GM19239 (cell line): Measurements from ENCODE around the gene CHRNA5.
A peak's percentile ranks its signal among the peaks of the same experiment; 100 is the strongest.

ENCODE experiments used
- DNase-seq: peaks from one replicate; pipeline ENCODE4 v3.0.0; 2011; ENCODE audit warnings: low spot score; ENCODE audit not compliant: insufficient read length
- FAIRE-seq: peaks from 2 replicates; lab custom pipeline; 2011; peaks lifted over from hg19 to GRCh38; lab: Jason Lieb, UNC

Gene CHRNA5

DNA sequence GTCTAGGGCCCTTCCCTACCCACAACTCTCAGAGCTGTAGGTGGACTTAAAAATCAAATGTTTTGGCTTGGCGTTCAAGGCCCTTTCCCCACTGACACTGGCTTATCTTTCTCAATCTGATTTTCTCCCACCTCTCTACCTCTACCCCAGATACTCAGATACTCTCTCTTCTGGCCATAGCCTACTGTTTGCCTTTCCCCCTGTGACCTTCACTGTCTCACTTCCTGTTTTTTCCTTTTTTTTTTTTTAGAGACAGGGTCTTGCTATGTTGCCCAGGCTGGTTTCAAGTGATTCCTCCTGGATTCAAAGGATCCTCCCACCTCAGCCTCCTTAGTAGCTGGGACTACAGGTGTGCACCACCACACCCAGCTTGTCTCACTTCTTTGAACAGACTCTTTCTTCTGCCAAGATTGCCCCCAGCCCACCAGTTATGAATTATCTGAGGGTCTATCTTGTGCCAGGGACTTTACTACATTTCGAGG is 71.1 kb downstream of the CHRNA5 start:
- FAIRE-seq: no peak
- DNase-seq: no peak

DNA sequence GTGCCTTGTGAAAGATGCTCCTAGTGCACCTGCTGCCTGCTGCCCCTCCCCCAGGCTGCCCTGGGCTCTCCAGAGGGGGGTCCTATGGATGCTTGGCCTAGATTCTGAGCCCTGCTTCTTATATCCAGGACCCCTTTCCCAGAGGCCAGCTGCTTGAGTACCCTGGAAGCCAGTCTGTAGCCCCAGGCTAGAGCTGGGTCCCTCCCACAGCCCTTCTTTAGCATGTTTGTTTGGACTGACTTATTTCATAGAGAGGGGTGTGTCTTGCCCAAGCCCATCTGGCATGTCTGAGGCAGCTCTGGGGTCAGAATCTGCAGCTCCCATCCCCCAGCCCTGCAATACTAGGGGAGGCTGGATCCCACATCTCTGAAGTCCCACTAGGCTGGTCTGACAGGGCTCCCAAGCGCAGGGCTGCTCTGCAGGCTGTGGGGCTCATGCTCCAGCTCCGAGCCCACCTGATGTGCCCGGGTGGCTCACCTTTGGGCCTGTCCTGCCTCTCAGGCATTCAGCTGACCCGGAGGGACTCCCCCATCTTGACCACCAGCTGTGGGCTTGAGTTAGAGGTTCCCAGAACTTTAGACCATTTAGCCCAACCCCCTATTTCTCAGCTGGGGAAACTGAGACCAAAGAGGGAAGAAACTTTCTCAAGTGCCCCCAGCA is 72.6 kb downstream of the CHRNA5 start:
- DNase-seq: no peak
- no peak for FAIRE-seq

DNA sequence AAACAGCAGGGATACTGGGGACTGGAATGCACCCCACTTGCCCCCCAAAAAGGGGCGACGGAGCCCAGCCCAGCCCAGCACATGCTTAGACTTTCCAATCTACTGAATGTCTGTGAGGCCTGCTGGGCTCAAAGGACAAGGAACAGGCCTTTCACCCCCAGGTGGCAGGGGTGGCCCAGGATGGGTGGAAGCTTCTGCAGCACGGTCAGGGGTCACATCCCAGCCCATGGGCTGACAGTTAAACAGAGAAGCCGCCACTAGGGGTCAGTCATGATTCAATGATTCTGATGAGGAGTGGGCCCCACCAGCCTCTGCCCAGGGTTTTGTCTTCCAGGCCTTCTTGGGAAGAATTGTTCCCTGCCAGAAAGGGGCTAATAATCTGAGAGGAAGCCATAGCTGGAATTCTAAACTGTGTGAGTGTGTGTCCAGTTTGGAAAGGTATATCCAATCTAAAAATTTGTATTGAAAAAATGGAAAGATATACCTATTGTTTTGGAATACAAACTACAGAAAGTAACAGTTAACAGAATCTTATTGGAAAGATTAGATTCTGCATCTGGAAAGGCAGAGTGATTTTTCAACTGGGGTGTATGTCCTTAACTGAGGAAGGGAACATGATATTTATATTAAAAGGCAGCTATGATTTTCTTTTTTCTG is 73.5 kb downstream of the CHRNA5 start:
- DNase-seq: peak; percentile 74
- FAIRE-seq: peak; percentile 65

DNA sequence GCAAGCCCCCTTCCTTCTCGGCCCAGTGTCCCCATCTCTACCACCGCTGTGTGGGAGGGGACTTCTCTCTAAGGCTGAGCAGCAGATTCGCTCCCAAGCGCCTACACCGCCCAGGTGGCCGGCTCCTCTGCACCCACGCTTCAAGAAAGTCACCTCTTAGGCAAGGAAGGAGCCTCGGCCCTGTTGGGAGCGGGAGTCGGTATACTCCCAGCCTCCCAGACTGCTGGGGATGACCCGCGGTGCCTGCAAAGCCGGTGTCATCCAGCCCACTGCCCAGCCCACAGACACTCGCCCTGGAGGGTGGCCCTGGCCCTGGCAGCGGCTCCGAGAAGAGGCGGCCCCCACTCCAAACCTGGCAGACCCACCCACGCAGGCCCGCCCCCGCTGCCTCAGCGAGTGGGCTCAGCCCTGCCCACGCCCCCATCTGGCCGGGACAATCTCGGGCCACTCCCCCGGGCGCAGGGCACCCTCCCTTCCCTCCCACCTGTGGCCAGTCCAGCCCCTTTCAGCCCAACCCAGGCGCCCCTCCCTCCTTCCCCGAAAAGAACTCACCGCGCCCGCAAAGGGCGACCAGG is 75.3 kb downstream of the CHRNA5 start:
- FAIRE-seq: no peak

DNA sequence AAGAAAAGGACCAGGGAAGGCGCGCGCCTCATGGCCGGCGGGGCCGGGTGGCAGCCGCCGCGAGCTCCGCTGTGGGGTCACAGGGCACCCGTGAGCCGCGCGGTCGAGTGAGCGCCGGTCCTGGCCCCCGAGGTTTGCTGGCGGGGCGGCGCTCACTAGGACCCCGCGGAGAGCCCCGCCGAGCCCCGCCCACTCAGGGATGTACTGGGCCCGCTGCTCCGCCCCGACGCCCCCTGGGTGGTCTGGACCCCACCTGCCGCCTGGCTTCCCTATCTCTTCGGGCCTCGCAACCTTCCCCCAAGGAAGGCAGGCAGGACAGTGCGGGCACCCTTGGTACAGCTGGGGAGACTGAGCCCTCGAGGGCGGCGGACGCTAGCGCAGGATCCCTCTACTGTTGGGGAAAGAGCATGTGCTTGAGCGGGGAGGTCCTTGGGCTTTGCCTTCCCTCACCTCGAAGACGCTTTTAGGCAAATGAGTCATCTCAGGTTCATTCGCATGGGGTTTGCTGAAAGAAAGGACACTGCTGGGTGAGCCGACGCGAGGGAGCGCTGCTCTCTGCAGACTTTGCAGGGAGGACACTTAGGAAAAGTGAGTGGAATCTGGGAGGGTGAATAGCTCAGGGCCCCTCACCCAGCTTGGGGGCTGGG is 75.9 kb downstream of the CHRNA5 start, which contains the start of gene CHRNB4:
TSS of gene CHRNB4 (minus strand) at position 109 of the 647 bp plus-strand sequence. CDS start at position 32, 77 bp downstream.
- DNase-seq (no peak), FAIRE-seq (no peak)

More for the DNA sequence above, 75.3 kb downstream of the CHRNA5 start:
- DNase-seq: no peak

DNA sequence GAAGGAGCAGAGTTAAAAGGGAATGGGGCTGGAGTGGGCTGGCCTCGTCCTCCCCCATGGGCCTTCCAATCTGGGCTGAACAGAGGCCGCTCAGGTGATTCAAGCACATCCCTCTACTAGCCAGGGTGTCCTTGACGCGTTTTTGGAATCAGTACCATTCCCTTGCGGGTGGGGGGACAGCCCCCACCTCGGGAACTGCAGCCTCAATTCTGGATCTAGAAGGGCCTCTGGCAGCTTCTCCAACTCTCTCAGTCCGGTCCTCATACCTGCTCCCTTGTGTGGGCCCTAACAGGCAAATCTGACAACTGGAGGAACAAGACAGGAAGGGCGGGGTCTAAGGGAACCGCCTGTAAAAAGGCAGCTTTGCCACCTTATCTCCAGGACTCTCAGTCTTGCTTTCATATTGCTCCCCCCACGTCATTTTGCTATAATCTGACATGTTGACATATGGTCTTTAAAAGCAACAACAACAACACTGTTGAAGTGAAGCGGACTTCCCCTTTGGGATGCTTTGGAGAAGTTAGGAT is 76.5 kb downstream of the CHRNA5 start:
- no peak for FAIRE-seq

DNA sequence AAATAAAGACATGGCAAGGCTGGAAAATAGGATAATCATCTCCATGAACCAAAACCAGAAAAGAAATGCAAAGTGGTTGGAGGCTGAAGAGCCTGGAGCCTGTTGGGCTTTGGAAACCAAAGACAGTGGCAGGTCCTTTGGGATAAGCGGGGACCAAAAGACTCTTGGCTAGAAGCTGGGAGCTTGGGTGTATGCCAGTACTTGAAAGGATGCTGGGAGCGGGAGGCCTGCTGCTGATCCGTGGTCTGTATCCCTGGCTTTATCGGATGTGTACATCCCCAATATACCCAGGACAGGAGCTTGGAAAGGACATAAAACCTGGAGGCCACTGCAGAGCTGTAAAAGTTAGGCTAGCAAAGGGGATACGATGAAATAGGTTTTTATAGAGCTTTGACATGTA is 77.0 kb downstream of the CHRNA5 start:
- FAIRE-seq (no peak), DNase-seq (no peak)

More for the DNA sequence above, 76.5 kb downstream of the CHRNA5 start:
- DNase-seq: no peak
